HG02759 (cell line): ENCODE measurements around the gene FBXO36.

Experiments used
- ATAC-seq: cut with Tn5 transposase; IDR thresholded peaks from one replicate; pipeline ENCODE4 v1.9.1; 2021; ENCODE audit warnings: mild to moderate bottlenecking, moderate library complexity; ENCODE audit not compliant: unreplicated experiment

FBXO36 gene

DNA sequence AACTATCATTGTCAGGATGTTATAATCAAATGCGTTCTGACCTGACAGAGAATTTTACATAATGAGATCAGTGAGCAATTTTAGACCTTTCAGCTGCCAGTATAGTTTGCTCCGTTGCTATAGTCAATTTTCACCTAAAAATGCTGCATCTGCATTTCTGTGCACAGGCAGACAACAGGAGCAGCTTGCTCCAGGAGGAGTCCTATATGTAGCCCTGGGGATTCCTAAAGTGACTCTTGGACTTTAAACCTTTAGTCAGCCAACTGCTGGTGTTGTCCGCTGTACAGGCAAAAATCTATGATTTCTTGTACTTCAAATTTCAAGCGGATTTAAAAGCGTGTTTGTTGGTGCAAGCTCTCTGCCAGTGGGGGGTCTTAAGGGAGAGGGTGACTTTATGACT is 120.7 kb downstream of the FBXO36 start:
- no peak for ATAC-seq

DNA sequence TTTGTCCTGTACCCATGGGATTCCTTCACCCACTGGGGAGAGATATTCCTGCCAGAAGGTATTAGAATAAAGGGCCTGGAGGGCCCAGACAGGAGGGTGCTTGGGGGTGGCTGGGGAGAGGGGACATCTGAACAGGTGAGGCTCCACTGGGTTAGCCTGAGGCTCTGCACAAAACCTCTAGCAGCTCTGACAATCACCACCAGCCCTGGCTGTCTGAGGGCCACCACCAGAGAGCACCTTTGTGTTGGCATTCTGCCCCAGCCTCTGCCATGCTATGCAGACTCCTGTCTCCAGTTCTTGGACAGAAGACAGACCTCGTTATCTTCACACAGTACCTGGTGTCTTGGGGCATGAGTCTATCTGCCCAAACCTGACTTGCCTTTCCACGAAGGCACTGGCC is 121.2 kb downstream of the FBXO36 start:
- ATAC-seq, result no peak

DNA sequence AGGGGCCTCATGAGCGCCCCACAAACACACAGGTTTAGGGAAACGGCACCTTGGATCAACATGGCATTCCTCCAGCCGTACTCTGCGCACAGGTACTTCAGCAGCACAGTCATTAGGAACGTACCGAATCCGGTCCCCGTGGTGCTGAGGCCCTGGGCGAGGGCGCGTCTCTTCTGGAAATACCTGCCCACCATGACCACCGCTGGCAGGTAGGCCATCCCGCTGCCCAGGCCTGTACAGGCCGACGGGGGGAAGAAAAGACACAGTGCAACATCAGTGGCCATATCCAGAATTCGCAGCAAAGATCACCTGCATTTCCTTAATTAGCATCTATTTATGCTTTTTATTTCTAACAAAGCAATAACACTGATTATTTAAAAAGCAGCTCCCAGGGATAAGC is 124.2 kb downstream of the FBXO36 start:
- no peak for ATAC-seq

DNA sequence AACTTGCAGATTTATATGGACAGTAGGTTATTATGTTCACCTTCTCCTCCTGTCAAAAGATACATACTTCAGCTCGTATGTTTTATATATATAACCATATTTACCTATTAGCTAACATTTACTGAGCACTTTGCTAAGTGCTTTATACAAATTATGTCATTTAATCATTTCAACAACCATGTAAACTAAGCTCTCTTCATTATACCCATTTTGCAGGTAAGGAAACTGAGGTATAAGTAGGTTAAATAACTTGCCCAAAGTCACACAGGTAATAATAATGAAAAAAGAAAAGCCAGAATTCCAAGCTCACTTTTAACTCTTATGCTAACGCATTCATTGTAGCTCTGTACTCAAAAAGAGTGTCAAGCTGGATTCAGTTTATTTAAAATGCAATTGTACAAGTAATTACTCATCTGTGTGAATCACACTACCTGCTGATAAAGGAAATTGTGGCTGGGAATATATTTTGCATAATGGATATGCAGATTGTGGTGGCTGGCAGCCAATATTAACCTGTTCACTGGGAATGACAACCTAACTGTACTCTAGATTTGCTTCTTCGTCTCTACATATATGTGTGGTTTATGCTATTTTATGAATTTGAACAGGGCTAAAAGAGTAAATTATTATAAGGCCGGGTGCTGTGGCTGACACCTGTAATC is 125.8 kb downstream of the FBXO36 start:
- ATAC-seq, result no peak

DNA sequence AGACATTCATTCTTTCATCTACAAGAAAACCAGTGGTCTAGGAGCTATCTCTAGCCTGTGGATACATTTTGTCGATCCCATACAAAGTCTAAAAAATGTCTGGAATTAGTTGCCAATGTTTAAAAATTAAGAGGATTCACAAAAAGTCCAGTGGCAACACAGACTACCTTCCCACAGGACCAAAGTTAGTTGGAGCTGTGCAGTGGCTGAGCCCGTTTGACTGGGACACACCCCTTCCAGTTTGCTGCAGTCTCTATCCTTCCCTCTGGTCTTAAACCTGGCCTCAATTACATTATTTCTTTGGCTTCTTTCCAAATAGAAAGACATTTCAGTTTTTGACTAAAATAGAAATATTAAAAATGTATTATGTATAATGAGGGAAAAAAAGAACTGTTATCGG is 127.8 kb downstream of the FBXO36 start:
- no peak for ATAC-seq

DNA sequence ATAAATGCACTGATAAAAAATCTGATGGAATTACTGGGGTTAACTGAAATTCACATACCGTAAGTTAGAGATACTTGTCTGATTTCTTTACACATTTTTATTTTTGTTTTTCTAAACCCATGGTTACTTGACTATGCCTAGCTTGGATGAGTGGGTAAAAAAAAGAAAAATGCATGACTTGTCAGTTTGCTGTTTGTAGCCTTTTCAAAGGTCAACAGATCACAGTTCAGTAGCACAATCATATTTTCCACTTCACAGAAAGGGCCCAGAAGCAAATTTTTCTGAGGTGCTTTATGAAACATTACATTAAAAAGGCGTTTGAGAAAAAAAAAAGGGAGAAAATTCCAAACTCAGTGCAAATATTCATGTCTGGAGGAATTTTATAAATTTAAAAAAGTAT is 130.0 kb downstream of the FBXO36 start:
- no peak for ATAC-seq

DNA sequence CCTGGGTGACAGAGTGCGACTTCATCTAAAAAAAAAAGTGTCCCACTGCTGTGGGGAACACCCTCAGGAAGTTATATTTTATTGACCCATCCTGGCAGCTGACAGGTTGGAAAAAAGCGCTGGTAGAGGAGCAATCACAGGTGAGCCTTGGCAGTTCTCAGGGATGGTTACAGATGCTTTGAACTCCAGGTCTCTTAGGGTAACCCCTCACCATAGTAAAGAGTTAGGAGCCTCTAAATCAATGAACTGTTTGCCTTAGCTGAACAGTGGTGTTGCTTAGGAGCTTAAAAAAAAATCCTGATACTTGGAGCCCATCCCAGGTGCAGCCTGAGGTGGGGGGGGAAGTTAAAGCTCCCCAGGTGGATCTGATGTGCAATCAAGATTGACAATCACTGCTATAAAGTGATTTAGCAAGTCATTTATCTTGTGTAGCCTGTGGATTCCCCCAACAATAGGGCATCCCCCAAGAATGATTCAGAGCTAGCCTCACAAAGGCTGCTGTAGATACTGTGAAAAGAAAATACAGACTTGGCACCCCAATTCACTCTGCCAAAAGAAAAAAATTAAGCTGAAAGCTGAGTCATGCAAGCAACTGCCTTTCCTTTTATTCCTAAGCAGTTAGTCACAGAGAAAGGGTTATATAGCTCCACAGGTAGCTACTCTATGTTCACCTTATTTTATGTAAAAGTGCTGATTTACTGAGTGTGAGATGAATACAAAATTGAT is 131.6 kb downstream of the FBXO36 start:
- ATAC-seq, result no peak

DNA sequence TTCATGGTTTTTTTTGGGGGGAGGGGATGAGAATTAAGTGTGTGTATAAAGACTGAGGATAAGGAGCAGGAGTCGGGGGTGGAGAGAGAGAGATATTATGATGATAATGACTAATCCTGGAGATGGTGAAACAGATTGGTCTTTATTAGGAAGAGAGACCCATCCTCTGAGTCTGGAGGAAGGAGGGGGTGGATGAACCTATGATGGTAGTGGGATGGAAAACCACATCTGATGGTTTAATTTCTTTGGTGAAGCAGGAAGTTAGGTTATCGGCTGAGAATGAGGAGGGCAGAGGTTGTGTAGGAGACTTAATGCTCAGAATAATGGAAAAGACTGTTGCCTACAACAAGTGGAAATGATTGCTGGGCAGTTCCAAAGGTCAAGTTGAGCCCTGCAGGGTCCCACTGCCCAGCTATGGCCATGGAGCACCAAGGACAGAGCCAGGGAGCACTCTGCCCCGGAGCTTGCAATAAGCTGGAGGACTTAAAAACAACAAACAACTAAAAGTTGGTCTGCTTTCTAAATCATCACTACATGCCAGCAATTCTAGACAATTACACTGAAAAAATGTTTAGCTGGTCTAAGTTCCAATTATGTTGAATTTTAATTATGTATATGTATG is 138.5 kb downstream of the FBXO36 start:
- ATAC-seq, result no peak
